Endothelial cell of umbilical vein (primary cell): ENCODE measurements around the gene SELENOO. TPM values are rescaled to one million over a fixed set of nuclear protein-coding genes. Genes with fewer than 3 reads are reported as not detected.

ENCODE experiments used
- BruUV-seq: library from RNA; stranded (reverse); fragments of 400-500 nt; replicated peaks from 2 replicates; lab custom pipeline; 2021; lab: Mats Ljungman, UMichigan
- CTCF ChIA-PET: fragments of 300-600, 350-600 bp; sonication (Branson Sonifier 250); formaldehyde crosslinking; loops from one replicate; lab custom pipeline; 2021; ENCODE audit warnings: antibody characterized with exemption, inconsistent platforms; lab: Charles Lee
- POLR2A ChIA-PET: fragments of 300-600, 350-600 bp; sonication (Branson Sonifier 250); formaldehyde crosslinking; loops from one replicate; lab custom pipeline; 2021; ENCODE audit warnings: antibody characterized with exemption, inconsistent platforms; lab: Charles Lee
- DNase-seq: peaks from one replicate; pipeline ENCODE4 v3.0.0-alpha.2; 2011; ENCODE audit warnings: low read depth, low spot score
- FAIRE-seq: peaks from 2 replicates; lab custom pipeline; 2011; peaks lifted over from hg19 to GRCh38; lab: Jason Lieb, UNC
- H2AFZ ChIP-seq: 2 replicates; pipeline ENCODE4 v1.6.0; 2012; ENCODE audit warnings: low read depth, low read length, control low read depth, inconsistent platforms
- H3K27ac ChIP-seq: 2 replicates; pipeline ENCODE4 v1.5.1; 2011; ENCODE audit warnings: low read depth, mild to moderate bottlenecking, control low read depth, low read length, moderate library complexity; ENCODE audit not compliant: insufficient read depth
- H3K27me3 ChIP-seq, 2 experiments: 2 replicates each; pipeline versions ENCODE4 v1.6.0 to v1.6.1; 2011; ENCODE audit warnings: low read length in 2 of 2, mixed read lengths in 1 of 2; ENCODE audit not compliant: control insufficient read depth in 2 of 2, insufficient read depth in 2 of 2
- H3K36me3 ChIP-seq, 2 experiments: 2 replicates in 1 of 2; 3 replicates in 1 of 2; pipeline ENCODE4 v1.5.1; 2011; ENCODE audit warnings: low read length in 2 of 2, mild to moderate bottlenecking in 1 of 2, moderate library complexity in 1 of 2; ENCODE audit not compliant: control insufficient read depth in 2 of 2, insufficient read depth in 2 of 2; ENCODE audit errors: extremely low read depth in 1 of 2
- H3K4me1 ChIP-seq: 3 replicates; pipeline ENCODE4 v1.5.1; 2011; ENCODE audit warnings: mild to moderate bottlenecking, low read length; ENCODE audit not compliant: control insufficient read depth, insufficient read depth; ENCODE audit errors: extremely low read depth
- H3K4me2 ChIP-seq: 2 replicates; pipeline ENCODE4 v1.6.1; 2011; ENCODE audit warnings: low read length, control low read depth, mixed read lengths; ENCODE audit not compliant: insufficient read depth
- H3K4me3 ChIP-seq, 3 experiments: fragments of 200-600 bp in 1 of 3; sonication (generic), shearing (Covaris generic) in 1 of 3; replicated peaks in 1 of 3; 2 replicates each; pipeline ENCODE4 v1.5.1; 2011 to 2016; ENCODE audit warnings: control low read depth in 3 of 3, low read length in 3 of 3, mild to moderate bottlenecking in 2 of 3, inconsistent platforms in 1 of 3, low read depth in 1 of 3, moderate library complexity in 1 of 3; ENCODE audit not compliant: insufficient read depth in 1 of 3
- H3K79me2 ChIP-seq: 2 replicates; pipeline ENCODE4 v1.6.0; 2012; ENCODE audit warnings: low read length, inconsistent platforms; ENCODE audit not compliant: control insufficient read depth, insufficient read depth
- H3K9ac ChIP-seq: replicated peaks from 2 replicates; pipeline ENCODE3; 2011; ENCODE audit warnings: low read length, control low read depth; ENCODE audit not compliant: insufficient read depth; ENCODE audit errors: extremely low read depth
- H3K9me1 ChIP-seq: replicated peaks from 3 replicates; pipeline ENCODE4 v1.6.0; 2011; ENCODE audit warnings: mild to moderate bottlenecking, low read length; ENCODE audit not compliant: control insufficient read depth, insufficient read depth; ENCODE audit errors: extremely low read depth
- H3K9me3 ChIP-seq: replicated peaks from 2 replicates; pipeline ENCODE4 v1.5.1; 2012; ENCODE audit warnings: low read length, inconsistent platforms; ENCODE audit not compliant: control insufficient read depth, insufficient read depth
- H4K20me1 ChIP-seq: replicated peaks from 2 replicates; pipeline ENCODE3; 2011; ENCODE audit warnings: mild to moderate bottlenecking, low read length; ENCODE audit not compliant: control insufficient read depth, insufficient read depth; ENCODE audit errors: extremely low read depth
- EZH2 ChIP-seq: IDR thresholded peaks from 2 replicates; pipeline ENCODE4 v1.6.1; 2012; ENCODE audit warnings: borderline replicate concordance, low read depth, mild to moderate bottlenecking, moderate library complexity, low read length, inconsistent platforms; ENCODE audit not compliant: severe bottlenecking
- FOS ChIP-seq: IDR thresholded peaks from 2 replicates; pipeline ENCODE4 v1.6.1; 2011; ENCODE audit warnings: mild to moderate bottlenecking, low read length, moderate library complexity, borderline replicate concordance; ENCODE audit not compliant: insufficient read depth
- GATA2 ChIP-seq: IDR thresholded peaks from 2 replicates; pipeline ENCODE4 v1.7.0; 2011; ENCODE audit warnings: low read depth, mild to moderate bottlenecking, moderate library complexity, mixed read lengths, low read length; ENCODE audit not compliant: insufficient read length, insufficient read depth
- JUN ChIP-seq: IDR thresholded peaks from 2 replicates; pipeline ENCODE4 v1.6.1; 2011; ENCODE audit warnings: borderline replicate concordance, low read depth; ENCODE audit not compliant: insufficient read length, insufficient read depth
- MYC ChIP-seq: IDR thresholded peaks from one replicate; pipeline ENCODE4 v1.6.1; 2011; ENCODE audit warnings: mild to moderate bottlenecking, low read depth, low read length
- POLR2A ChIP-seq: IDR thresholded peaks from 2 replicates; pipeline ENCODE4 v1.6.1; 2012; ENCODE audit warnings: low read depth, mild to moderate bottlenecking, control low read depth, low read length
- POLR2AphosphoS5 ChIP-seq: IDR thresholded peaks from 2 replicates; pipeline ENCODE4 v1.6.1; 2012; ENCODE audit warnings: low read depth, mild to moderate bottlenecking, control low read depth, low read length, moderate library complexity; ENCODE audit not compliant: insufficient read depth
- dilution Hi-C: fragments of 300-500 bp; cut with MboI; formaldehyde crosslinking; loops from one replicate; pipeline ENCODE4 v1.15.0; 2019; ENCODE audit warnings: low sequenced_read_pairs; ENCODE audit not compliant: extremely low pct_ligation_motif_present
- intact Hi-C: fragments of 100-400 bp; cut with micrococcal nuclease; formaldehyde crosslinking; loops from one replicate; pipeline ENCODE4 v1.10.0; 2022
- polyA plus RNA-seq, 4 experiments: library from polyadenylated mRNA; depleted of rRNA in 3 of 4; stranded (reverse) in 3 of 4; unstranded in 1 of 4; fragments of >200 nt; gene quantifications; 2 replicates each; pipeline versions ENCODE4 v1.2.1 to v1.2.3, GENCODE V29; 2011 to 2012; ENCODE audit warnings: missing spikeins in 1 of 4
- total RNA-seq: library from RNA; stranded (reverse); gene quantifications from 2 replicates; pipeline ENCODE4 v1.2.3, GENCODE V29; 2021
- TF ChIP-seq, protein P1 (sequence below), 2 donors: IDR thresholded peaks; 1 replicate in 1 of 2; 2 replicates in 1 of 2; pipeline ENCODE4 v1.5.1; 2011; ENCODE audit warnings: low read length in 2 of 2, mild to moderate bottlenecking in 2 of 2, moderate library complexity in 2 of 2, control low read depth in 1 of 2, inconsistent platforms in 1 of 2, low read depth in 1 of 2; ENCODE audit not compliant: insufficient read depth in 1 of 2; ENCODE audit errors: extremely low read depth in 1 of 2
- TF ChIP-seq, protein P2 (sequence below): IDR thresholded peaks from 2 replicates; pipeline ENCODE4 v1.6.1; 2011; ENCODE audit not compliant: insufficient read depth, insufficient read length

Gene SELENOO
- total and polyA plus RNA-seq, 2 donors (not counting 3 experiments of a cell fraction or from before 2014, with no cell fraction given), result 24.1 to 37.5 TPM

GRCh38 chr22:50253941-50254340 is 53.1 kb downstream of the SELENOO start:
- H3K79me2 ChIP-seq, result peaks cover 7% of the 10 kb centered on the region
- H2AFZ ChIP-seq, result no peak overlapping the region
- no peak for DNase-seq
- TF ChIP-seq, protein P1, sequence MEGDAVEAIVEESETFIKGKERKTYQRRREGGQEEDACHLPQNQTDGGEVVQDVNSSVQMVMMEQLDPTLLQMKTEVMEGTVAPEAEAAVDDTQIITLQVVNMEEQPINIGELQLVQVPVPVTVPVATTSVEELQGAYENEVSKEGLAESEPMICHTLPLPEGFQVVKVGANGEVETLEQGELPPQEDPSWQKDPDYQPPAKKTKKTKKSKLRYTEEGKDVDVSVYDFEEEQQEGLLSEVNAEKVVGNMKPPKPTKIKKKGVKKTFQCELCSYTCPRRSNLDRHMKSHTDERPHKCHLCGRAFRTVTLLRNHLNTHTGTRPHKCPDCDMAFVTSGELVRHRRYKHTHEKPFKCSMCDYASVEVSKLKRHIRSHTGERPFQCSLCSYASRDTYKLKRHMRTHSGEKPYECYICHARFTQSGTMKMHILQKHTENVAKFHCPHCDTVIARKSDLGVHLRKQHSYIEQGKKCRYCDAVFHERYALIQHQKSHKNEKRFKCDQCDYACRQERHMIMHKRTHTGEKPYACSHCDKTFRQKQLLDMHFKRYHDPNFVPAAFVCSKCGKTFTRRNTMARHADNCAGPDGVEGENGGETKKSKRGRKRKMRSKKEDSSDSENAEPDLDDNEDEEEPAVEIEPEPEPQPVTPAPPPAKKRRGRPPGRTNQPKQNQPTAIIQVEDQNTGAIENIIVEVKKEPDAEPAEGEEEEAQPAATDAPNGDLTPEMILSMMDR (IDR thresholded peaks at IDR 0.05; ENCODE audit: extremely low read depth in 1 of 2, insufficient read depth in 1 of 2, low read depth in 1 of 2, low read length in 2 of 2), result no peak
- no peak for TF ChIP-seq JUN
- TF ChIP-seq GATA2, result no peak
- TF ChIP-seq MYC, result no peak
- TF ChIP-seq POLR2A, result no peak
- no peak for TF ChIP-seq EZH2
- TF ChIP-seq FOS, result no peak
- TF ChIP-seq, protein P2, sequence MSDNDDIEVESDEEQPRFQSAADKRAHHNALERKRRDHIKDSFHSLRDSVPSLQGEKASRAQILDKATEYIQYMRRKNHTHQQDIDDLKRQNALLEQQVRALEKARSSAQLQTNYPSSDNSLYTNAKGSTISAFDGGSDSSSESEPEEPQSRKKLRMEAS, result no peak
- no peak for TF ChIP-seq POLR2AphosphoS5
- H3K9me1 ChIP-seq, result no peaks in the 10 kb centered on the region
- H3K36me3 ChIP-seq, result peaks cover 0 to 36% of the 10 kb centered on the region in 2 experiments
- intact Hi-C loops, result no loop called here
- no peak for FAIRE-seq
- no peak overlapping the region for H3K9ac ChIP-seq
- H3K4me3 ChIP-seq, result no peak overlapping the region
- peaks cover 11% of the 10 kb centered on the region for H3K4me1 ChIP-seq
- H4K20me1 ChIP-seq, result no peaks in the 10 kb centered on the region
- H3K27me3 ChIP-seq, result no peaks in the 10 kb centered on the region
- dilution Hi-C loops, result no loop called here
- ChIA-PET CTCF (interaction anchor here (1.4 to 4.2 kb wide), 2 partner anchors 87 to 88 kb away, joined by 3 to 60 read pairs; no protein-coding TSS in a partner anchor), POLR2A (no interaction called here)
- BruUV-seq, result no TSS peak
- H3K9me3 ChIP-seq, result no peaks in the 10 kb centered on the region
- H3K27ac ChIP-seq, result no peak overlapping the region
- H3K4me2 ChIP-seq, result no peak overlapping the region
